Esophagus muscularis mucosa (tissue), 4 donors: ENCODE results near the gene PDE1A. TPM values are rescaled to one million over a fixed set of nuclear protein-coding genes. Genes with fewer than 3 reads are reported as not detected.

Experiments
- DNase-seq: peaks from one replicate; pipeline ENCODE4 v3.0.0-alpha.2; 2017; ENCODE audit errors: extremely low spot score
- H3K27ac ChIP-seq, 4 donors: fragments of 200-600 bp; sonication (generic); replicated peaks in 1 of 4; 1 replicate in 3 of 4; 2 replicates in 1 of 4; pipeline ENCODE4 v1.5.1; 2016 to 2019; ENCODE audit warnings: mild to moderate bottlenecking in 1 of 4
- H3K27me3 ChIP-seq, 4 donors: fragments of 200-600 bp; sonication (generic); one replicate each; pipeline versions ENCODE4 v1.5.1 to v1.6.0; 2016 to 2019
- H3K36me3 ChIP-seq, 4 donors: fragments of 200-600 bp; sonication (generic); one replicate each; pipeline ENCODE4 v1.5.1; 2016 to 2019
- H3K4me1 ChIP-seq, 4 donors: fragments of 200-600 bp; sonication (generic); one replicate each; pipeline ENCODE4 v1.5.1; 2016 to 2019
- H3K4me3 ChIP-seq, 4 donors: fragments of 200-600 bp; sonication (generic); 1 replicate in 2 of 4; 2 replicates in 2 of 4; pipeline ENCODE4 v1.5.1; 2016 to 2019; ENCODE audit warnings: mild to moderate bottlenecking in 4 of 4, moderate library complexity in 1 of 4
- H3K9me3 ChIP-seq, 4 donors: fragments of 200-600 bp; sonication (generic); 1 replicate in 3 of 4; 2 replicates in 1 of 4; pipeline ENCODE4 v1.5.1; 2016 to 2019
- CTCF ChIP-seq, 3 experiments: fragments of 200-600 bp in 2 of 3; fragments of 450-650 bp in 1 of 3; sonication (generic) in 2 of 3; IDR thresholded peaks; one replicate each; pipeline ENCODE4 v1.5.1; 2017 to 2019; ENCODE audit warnings: antibody characterized with exemption in 3 of 3, mild to moderate bottlenecking in 2 of 3, moderate library complexity in 1 of 3
- EP300 ChIP-seq: sonication (generic); formaldehyde crosslinking; IDR thresholded peaks from one replicate; pipeline ENCODE4 v1.6.1; 2017; ENCODE audit warnings: antibody characterized with exemption
- POLR2A ChIP-seq: fragments of 450-650 bp; IDR thresholded peaks from one replicate; pipeline ENCODE4 v1.6.1; 2017; ENCODE audit warnings: antibody characterized with exemption, moderate library complexity, mild to moderate bottlenecking, low read depth
- POLR2AphosphoS5 ChIP-seq, 2 donors: sonication (generic); formaldehyde crosslinking; IDR thresholded peaks; one replicate each; pipeline ENCODE4 v1.6.1; 2017; ENCODE audit warnings: antibody characterized with exemption in 2 of 2
- WGBS: methylation state at CpG from one replicate; pipeline ENCODE4 v1.1.5; 2018; 5-methylcytosine and 5-hydroxymethylcytosine counted together
- intact Hi-C: fragments of 100-400 bp; cut with DNase I; formaldehyde crosslinking; loops from one replicate; pipeline ENCODE4 v1.15.1; 2023
- total RNA-seq, 4 donors: library from RNA; depleted of rRNA; stranded (reverse); fragments of >200 nt; gene quantifications; one replicate each; pipeline versions ENCODE4 v1.1.0 to v1.2.1, GENCODE V29; 2016

The PDE1A gene
- total RNA-seq, 4 donors from 2014 or later, result 10.2 to 13.6 (median 10.9) TPM

GRCh38 chr2:182428476-182428875, 1.6 kb upstream of the PDE1A start:
- intact Hi-C loops, result no loop called here

GRCh38 chr2:182426082-182426917, 536 bp downstream of the PDE1A start:
- Histone ChIP-seq H3K27me3 (peaks cover 0 to 3% (median 0%) of the 10 kb centered on the region in 4 donors), H3K36me3 (no peaks in the 10 kb centered on the region), H3K4me1 (peaks cover 0 to 3% (median 0%) of the 10 kb centered on the region in 4 donors), H3K27ac (peak overlapping the region; percentile 51 to 70 (median 56)), H3K4me3 (peak overlapping the region; percentile 36 to 50 (median 48)), H3K9me3 (no peaks in the 10 kb centered on the region)
- 28% methylated on average over 8 of the region's 8 CpGs for WGBS
- intact Hi-C loops, result no loop called here
- no peak for DNase-seq
- TF ChIP-seq CTCF (IDR thresholded peaks at IDR 0.05) (no peak), POLR2AphosphoS5 (IDR thresholded peaks at IDR 0.05) (peak in 1 of 2 donors; percentile 23)

More at GRCh38 chr2:182428476-182428875, 1.6 kb upstream of the PDE1A start:
- no peak overlapping the region for H3K27ac ChIP-seq
- H3K36me3 ChIP-seq, result no peaks in the 10 kb centered on the region
- 89% methylated on average over 1 of the region's 1 CpG for WGBS
- H3K27me3 ChIP-seq, result no peaks in the 10 kb centered on the region
- peaks cover 0 to 3% (median 0%) of the 10 kb centered on the region in 4 donors for H3K4me1 ChIP-seq
- TF ChIP-seq EP300 (no peak), POLR2A (no peak), CTCF (IDR thresholded peaks at IDR 0.05) (no peak), POLR2AphosphoS5 (IDR thresholded peaks at IDR 0.05) (no peak)
- H3K4me3 ChIP-seq, result no peak overlapping the region
- DNase-seq, result no peak
- no peaks in the 10 kb centered on the region for H3K9me3 ChIP-seq

GRCh38 chr2:182422864-182423263, 4.0 kb downstream of the PDE1A start:
- no peak for DNase-seq
- H3K27me3 ChIP-seq, result peaks cover 0 to 3% (median 0%) of the 10 kb centered on the region in 4 donors
- H3K36me3 ChIP-seq, result no peaks in the 10 kb centered on the region
- intact Hi-C loops, result no loop called here
- peak overlapping the region; percentile 11 to 48 (median 42) for H3K4me3 ChIP-seq
- 81% methylated on average over 3 of the region's 3 CpGs for WGBS
- H3K4me1 ChIP-seq, result peaks cover 0 to 3% (median 0%) of the 10 kb centered on the region in 4 donors
- no peaks in the 10 kb centered on the region for H3K9me3 ChIP-seq
- H3K27ac ChIP-seq, result peak overlapping the region; percentile 6 to 63 (median 44)
- TF ChIP-seq POLR2AphosphoS5 (IDR thresholded peaks at IDR 0.05) (no peak), POLR2A (no peak), CTCF (IDR thresholded peaks at IDR 0.05) (no peak), EP300 (no peak)

- peak overlapping the region in 3 of 4 donors; percentile 13 to 25 (median 15) for H3K4me3 ChIP-seq
- intact Hi-C loops, result no loop called here
- 63% methylated on average over 5 of the region's 5 CpGs for WGBS
These were observed 6.2 kb downstream of the PDE1A start for GRCh38 chr2:182420669-182421068.

More at GRCh38 chr2:182420669-182421068, 6.2 kb downstream of the PDE1A start:
- Histone ChIP-seq H3K9me3 (no peaks in the 10 kb centered on the region), H3K36me3 (no peaks in the 10 kb centered on the region), H3K4me1 (no peaks in the 10 kb centered on the region), H3K27me3 (peaks cover 0 to 3% (median 0%) of the 10 kb centered on the region in 4 donors), H3K27ac (peak overlapping the region in 2 of 4 donors; percentile 29 to 34)
- no peak for DNase-seq
- TF ChIP-seq EP300, result no peak
- TF ChIP-seq POLR2A, result no peak
- TF ChIP-seq CTCF (IDR thresholded peaks at IDR 0.05), result no peak
- no peak for TF ChIP-seq POLR2AphosphoS5 (IDR thresholded peaks at IDR 0.05)
